MG63 (cell line): ENCODE results near the gene RAB11A. TPM values are rescaled to one million over a fixed set of nuclear protein-coding genes. Genes with fewer than 3 reads are reported as not detected.
"Not testable (repeated sequence)": the region's sequence is repeated elsewhere in the genome, so short reads cannot be mapped to it uniquely, and the experiment has no call there.

Experiments
- DNase-seq: peaks from one replicate; pipeline ENCODE4 v3.0.0-alpha.2; 2020
- H3K27me3 ChIP-seq: fragments of 250-450 bp; sonication (Bioruptor Pico); 2 replicates; pipeline ENCODE4 v1.5.1; 2020; ENCODE audit warnings: mild to moderate bottlenecking, moderate library complexity
- H3K36me3 ChIP-seq: fragments of 250-450 bp; sonication (Bioruptor Pico); 2 replicates; pipeline ENCODE4 v1.5.1; 2020; ENCODE audit warnings: mild to moderate bottlenecking, moderate library complexity
- H3K4me3 ChIP-seq: fragments of 250-450 bp; sonication (Bioruptor Pico); 2 replicates; pipeline ENCODE4 v1.5.1; 2020; ENCODE audit warnings: mild to moderate bottlenecking, moderate library complexity
- H3K9me3 ChIP-seq: fragments of 250-450 bp; sonication (Bioruptor Pico); 2 replicates; pipeline ENCODE4 v1.5.1; 2020; ENCODE audit warnings: mild to moderate bottlenecking, moderate library complexity
- total RNA-seq: library from RNA; depleted of rRNA; stranded (reverse); fragments of >200 nt; shearing (Covaris generic); gene quantifications from 2 replicates; pipeline ENCODE4 v1.2.3, GENCODE V29; 2014; ENCODE audit warnings: low replicate concordance

RAB11A gene
- total RNA-seq, 1 experiment from 2014 or later, result 306 TPM

GRCh38 chr15:65837301-65838294 lies 31.7 kb upstream of the RAB11A start:
- DNase-seq, result no peak
- no peaks in the 10 kb centered on the region for H3K36me3 ChIP-seq
- H3K4me3 ChIP-seq, result no peak overlapping the region
- H3K27me3 ChIP-seq, result no peaks in the 10 kb centered on the region
- no peaks in the 10 kb centered on the region for H3K9me3 ChIP-seq

GRCh38 chr15:65839354-65839901 lies 29.9 kb upstream of the RAB11A start:
- no peak for DNase-seq
- Histone ChIP-seq H3K9me3 (no peaks in the 10 kb centered on the region), H3K27me3 (no peaks in the 10 kb centered on the region), H3K4me3 (no peak overlapping the region), H3K36me3 (no peaks in the 10 kb centered on the region)

DNA sequence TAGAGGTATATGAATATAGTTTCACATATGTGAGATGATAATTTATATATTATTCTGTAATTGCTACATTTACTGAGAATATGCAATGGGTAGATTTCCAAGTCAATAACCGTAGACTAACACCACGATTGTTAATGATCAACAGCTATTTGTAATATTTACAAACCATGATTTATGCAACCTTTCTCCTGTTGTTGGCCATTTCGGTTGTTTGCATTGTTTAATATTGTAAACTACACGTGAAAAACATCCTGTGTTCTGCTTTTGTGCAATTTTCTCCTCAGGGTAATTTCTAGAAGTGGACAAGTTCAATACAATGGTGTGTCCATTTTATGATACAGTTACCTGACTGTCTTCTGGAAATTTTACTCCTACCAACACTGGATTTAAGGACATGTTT lies 29.3 kb upstream of the RAB11A start:
- Histone ChIP-seq H3K36me3 (no peaks in the 10 kb centered on the region), H3K27me3 (no peaks in the 10 kb centered on the region), H3K9me3 (no peaks in the 10 kb centered on the region), H3K4me3 (no peak overlapping the region)
- no peak for DNase-seq

GRCh38 chr15:65841121-65841930 lies 28.0 kb upstream of the RAB11A start:
- Histone ChIP-seq H3K36me3 (no peaks in the 10 kb centered on the region), H3K4me3 (no peak overlapping the region), H3K9me3 (no peaks in the 10 kb centered on the region), H3K27me3 (no peaks in the 10 kb centered on the region)
- peak; percentile 18 for DNase-seq

GRCh38 chr15:65845826-65846519 lies 23.3 kb upstream of the RAB11A start:
- no peak for DNase-seq
- Histone ChIP-seq H3K4me3 (no peak overlapping the region), H3K36me3 (no peaks in the 10 kb centered on the region), H3K27me3 (no peaks in the 10 kb centered on the region), H3K9me3 (no peaks in the 10 kb centered on the region)

GRCh38 chr15:65847989-65848388 lies 21.3 kb upstream of the RAB11A start:
- no peaks in the 10 kb centered on the region for H3K36me3 ChIP-seq
- H3K27me3 ChIP-seq, result no peaks in the 10 kb centered on the region
- no peak overlapping the region for H3K4me3 ChIP-seq
- no peaks in the 10 kb centered on the region for H3K9me3 ChIP-seq
- DNase-seq, result no peak

- H3K4me3 ChIP-seq, result no peak overlapping the region
- DNase-seq, result no peak
- H3K27me3 ChIP-seq, result no peaks in the 10 kb centered on the region; the same call in 1 of the 2 replicates
- H3K36me3 ChIP-seq, result no peaks in the 10 kb centered on the region
- no peaks in the 10 kb centered on the region for H3K9me3 ChIP-seq
These were observed 17.3 kb upstream of the RAB11A start for GRCh38 chr15:65851981-65852380.

- Histone ChIP-seq H3K27me3 (peaks cover 2% of the 10 kb centered on the region), H3K9me3 (no peaks in the 10 kb centered on the region), H3K36me3 (no peaks in the 10 kb centered on the region), H3K4me3 (no peak overlapping the region)
- peak; percentile 56 for DNase-seq
These were observed 12.4 kb upstream of the RAB11A start for GRCh38 chr15:65856821-65857455.

- peaks cover 2% of the 10 kb centered on the region for H3K27me3 ChIP-seq
- H3K4me3 ChIP-seq, result no peak overlapping the region
- H3K9me3 ChIP-seq, result no peaks in the 10 kb centered on the region
- H3K36me3 ChIP-seq, result no peaks in the 10 kb centered on the region
- DNase-seq, result no peak
These were observed 11.4 kb upstream of the RAB11A start for GRCh38 chr15:65857718-65858402.

DNA sequence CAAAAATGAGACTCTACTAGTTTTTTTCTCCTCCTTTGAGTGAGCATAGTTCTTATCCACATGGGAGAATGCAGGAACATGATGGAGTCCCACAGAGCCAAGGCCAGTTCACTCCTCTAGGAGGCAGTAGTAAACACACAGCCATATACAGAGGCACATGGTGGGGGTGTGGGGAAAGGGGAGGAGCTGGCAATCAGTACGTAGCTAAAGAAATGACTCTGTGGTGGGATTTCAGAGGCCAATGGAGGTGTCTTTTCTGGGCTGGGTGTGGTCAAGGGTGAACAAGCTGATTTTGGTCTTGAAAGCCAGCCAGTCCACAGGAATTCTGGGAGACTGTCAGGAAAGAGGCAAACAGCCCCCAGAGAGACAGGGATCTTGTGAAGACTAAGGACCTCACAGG lies 6.6 kb upstream of the RAB11A start:
- Histone ChIP-seq H3K36me3 (no peaks in the 10 kb centered on the region), H3K4me3 (no peak overlapping the region), H3K27me3 (peaks cover 2% of the 10 kb centered on the region; the same call in 1 of the 2 replicates), H3K9me3 (no peaks in the 10 kb centered on the region)
- peak; percentile 55 for DNase-seq

GRCh38 chr15:65863106-65863505 lies 6.2 kb upstream of the RAB11A start:
- Histone ChIP-seq H3K9me3 (no peaks in the 10 kb centered on the region), H3K4me3 (no peak overlapping the region), H3K27me3 (peaks cover 2% of the 10 kb centered on the region; the same call in 1 of the 2 replicates), H3K36me3 (no peaks in the 10 kb centered on the region)
- DNase-seq, result no peak

DNA sequence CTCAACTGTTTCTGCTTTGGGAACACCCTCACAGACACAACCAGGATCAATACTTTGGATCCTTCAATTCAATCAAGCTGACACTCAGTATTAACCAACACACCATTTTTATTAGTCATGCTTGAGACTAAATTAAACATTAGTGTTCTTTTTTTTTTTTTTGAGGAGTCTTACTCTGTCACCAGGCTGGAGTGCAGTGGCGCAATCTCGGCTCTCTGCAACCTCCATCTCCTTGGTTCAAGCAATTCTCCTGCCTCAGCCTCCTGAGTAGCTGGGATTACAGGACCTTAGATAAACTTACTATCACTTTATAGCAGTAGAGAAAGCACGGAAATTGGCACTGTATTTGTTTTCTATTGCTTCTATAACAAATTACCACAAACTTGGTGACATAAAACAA lies 2.0 kb upstream of the RAB11A start:
- H3K4me3 ChIP-seq, result no peak overlapping the region
- no peak for DNase-seq
- peaks cover 6% of the 10 kb centered on the region; the same call in 1 of the 2 replicates for H3K36me3 ChIP-seq
- no peaks in the 10 kb centered on the region for H3K27me3 ChIP-seq
- H3K9me3 ChIP-seq, result no peaks in the 10 kb centered on the region; the same call in 1 of the 2 replicates

GRCh38 chr15:65867933-65868332 lies 1.4 kb upstream of the RAB11A start:
- DNase-seq, H3K36me3 ChIP-seq, H3K4me3 ChIP-seq, H3K9me3 ChIP-seq, H3K27me3 ChIP-seq: not testable (repeated sequence)

DNA sequence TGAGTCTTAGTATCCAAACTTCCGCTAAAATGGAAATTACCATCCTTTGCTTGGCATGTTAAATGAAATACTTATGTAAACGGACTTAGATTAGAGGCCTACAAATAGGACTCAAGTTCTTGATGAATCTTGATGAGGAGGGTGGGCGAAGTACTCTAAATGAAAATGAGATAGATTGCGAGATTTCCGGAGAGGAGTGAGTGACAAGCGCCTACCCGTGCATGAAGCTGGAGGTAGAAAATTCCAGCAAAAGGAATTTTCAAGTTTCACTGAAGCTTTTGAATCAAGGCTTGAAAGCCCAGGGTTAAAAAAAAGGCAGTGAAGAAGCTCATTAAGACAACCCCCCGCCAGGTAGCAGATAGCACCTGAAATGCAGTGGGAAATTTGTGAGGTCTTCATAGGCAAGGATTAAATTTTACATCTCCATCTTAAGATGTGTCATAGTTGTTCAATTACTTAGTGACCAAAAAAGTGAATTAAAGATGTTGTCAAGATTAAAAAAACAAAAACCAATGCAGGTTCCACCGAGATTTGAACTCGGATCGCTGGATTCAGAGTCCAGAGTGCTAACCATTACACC lies 655 bp upstream of the RAB11A start:
- no peak for DNase-seq
- H3K9me3 ChIP-seq, result no peaks in the 10 kb centered on the region; the same call in 1 of the 2 replicates
- H3K27me3 ChIP-seq, result no peaks in the 10 kb centered on the region
- H3K36me3 ChIP-seq, result peaks cover 9% of the 10 kb centered on the region; the same call in 1 of the 2 replicates
- peak overlapping the region; percentile 88 for H3K4me3 ChIP-seq
